Activated gamma-delta T cell treated with Interleukin-2 at 50 U/mL for 16 hours (primary cell): Measurements from ENCODE around the gene ZNF311.

Experiments
- DNase-seq: peaks from one replicate; pipeline ENCODE4 v3.0.0-alpha.2; 2020

Gene ZNF311

GRCh38 chr6:29005183-29005885, at the start of gene ZNF311:
Gene ZNF311, minus strand, starts transcription at chr6:29005315. Its CDS starts 1,361 bp downstream, at chr6:29003954.
- no peak for DNase-seq

DNA sequence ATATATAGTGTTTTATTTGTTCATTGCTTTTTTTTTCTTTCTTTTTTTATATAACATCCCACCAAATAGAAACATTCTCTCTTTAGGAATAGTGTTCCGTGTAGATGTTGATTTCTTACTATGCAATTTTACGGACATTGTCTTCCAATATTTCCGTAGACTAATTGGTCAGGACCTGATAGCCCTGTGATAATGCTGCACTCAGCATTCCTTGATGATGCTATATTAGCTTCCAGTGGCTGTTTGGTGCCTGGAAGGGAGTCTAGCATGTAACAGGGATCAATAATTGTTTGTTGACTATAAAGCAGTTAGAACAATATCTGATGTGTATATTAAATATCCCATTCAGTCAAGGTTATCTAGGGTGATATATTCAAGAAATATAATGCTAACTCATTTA, 46.6 kb upstream of the ZNF311 start:
- DNase-seq: no peak

DNA sequence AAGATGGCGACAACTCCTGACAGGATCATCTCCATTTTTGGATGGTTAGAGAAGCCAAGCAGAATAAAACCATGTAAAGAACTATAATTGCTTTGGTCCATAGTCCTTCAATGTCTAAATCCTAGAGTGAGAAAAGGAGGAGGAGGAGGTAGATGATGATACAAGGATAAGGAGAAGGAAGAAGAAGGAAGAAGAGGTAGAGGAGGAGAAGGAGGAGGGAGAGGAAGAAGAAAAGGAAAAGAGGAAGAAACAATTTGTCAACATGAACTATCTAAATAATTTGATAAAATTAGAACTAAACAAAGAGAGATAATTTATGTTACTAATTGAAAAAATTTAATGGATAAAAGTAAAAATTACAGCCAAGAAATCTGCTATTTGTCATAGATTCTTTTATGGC, 40.0 kb upstream of the ZNF311 start, which contains the start of gene OR2W1:
Gene OR2W1, minus strand, starts transcription at position 101 of the 400 bp plus-strand sequence. Its CDS starts 0 bp downstream, at position 101.
- no peak for DNase-seq

GRCh38 chr6:29035951-29036350, 30.8 kb upstream of the ZNF311 start:
- no peak for DNase-seq

DNA sequence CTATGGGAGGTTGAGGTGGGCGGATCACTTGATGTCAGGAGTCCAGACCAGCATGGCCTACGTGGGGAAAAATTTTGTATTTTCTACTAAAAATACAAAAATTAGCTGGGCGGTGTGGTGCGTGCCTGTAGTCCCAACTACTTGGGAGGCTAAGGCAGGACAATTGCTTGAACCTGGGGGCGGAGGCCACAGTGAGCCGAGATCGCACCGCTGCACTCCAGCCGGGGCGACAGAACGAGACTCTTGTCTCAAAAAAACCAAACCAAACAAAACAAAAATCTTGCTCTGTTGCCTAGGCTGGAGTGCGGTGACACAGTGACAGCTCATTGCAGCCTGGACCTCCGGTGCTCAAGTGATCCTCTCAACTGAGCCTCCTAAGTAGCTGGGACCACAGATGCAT, 23.7 kb upstream of the ZNF311 start:
- DNase-seq: no peak

- no peak for DNase-seq
Measured at GRCh38 chr6:29025927-29026585, 20.9 kb upstream of the ZNF311 start.

DNA sequence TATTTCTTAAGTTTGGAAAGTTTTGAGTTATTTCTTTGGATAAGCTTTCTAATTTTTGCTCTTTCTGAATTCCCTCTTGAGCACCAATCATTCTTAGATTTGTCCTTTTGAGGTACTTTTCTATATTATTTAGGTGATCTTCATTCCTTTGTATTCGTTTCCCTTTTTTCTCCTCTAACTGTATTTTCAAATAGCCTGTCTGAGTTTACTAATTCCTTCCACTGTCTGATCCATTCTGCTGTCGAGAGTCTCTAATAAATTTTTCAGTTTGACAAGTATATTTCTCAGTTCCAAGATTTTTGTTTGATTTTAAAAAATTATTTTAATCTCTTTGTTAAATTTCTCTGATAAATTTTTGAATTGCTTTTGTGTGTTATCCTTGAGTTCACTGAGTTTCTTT, 16.3 kb upstream of the ZNF311 start:
- DNase-seq: no peak

- no peak for DNase-seq
Measured at GRCh38 chr6:29019629-29020028, 14.5 kb upstream of the ZNF311 start.

DNA sequence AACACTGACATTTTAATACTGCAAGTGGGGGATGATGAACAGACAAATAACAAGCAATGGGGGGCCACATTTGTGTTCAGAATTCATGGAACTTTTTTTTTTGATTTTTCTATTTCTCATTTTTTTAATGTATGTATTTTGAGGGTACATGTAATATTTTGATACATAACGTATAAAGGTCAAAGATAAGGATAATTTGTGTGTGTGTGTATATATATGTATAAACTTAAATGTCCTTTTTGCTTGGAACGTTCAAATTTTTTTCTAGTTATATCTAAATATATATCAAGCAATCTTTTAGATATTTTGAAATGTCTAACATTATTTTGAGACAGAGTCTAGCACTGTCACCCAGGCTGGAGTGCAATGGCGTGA, 12.3 kb upstream of the ZNF311 start:
- no peak for DNase-seq

- DNase-seq: peak; percentile 85
Measured at GRCh38 chr6:29016559-29017427, 11.7 kb upstream of the ZNF311 start.

DNA sequence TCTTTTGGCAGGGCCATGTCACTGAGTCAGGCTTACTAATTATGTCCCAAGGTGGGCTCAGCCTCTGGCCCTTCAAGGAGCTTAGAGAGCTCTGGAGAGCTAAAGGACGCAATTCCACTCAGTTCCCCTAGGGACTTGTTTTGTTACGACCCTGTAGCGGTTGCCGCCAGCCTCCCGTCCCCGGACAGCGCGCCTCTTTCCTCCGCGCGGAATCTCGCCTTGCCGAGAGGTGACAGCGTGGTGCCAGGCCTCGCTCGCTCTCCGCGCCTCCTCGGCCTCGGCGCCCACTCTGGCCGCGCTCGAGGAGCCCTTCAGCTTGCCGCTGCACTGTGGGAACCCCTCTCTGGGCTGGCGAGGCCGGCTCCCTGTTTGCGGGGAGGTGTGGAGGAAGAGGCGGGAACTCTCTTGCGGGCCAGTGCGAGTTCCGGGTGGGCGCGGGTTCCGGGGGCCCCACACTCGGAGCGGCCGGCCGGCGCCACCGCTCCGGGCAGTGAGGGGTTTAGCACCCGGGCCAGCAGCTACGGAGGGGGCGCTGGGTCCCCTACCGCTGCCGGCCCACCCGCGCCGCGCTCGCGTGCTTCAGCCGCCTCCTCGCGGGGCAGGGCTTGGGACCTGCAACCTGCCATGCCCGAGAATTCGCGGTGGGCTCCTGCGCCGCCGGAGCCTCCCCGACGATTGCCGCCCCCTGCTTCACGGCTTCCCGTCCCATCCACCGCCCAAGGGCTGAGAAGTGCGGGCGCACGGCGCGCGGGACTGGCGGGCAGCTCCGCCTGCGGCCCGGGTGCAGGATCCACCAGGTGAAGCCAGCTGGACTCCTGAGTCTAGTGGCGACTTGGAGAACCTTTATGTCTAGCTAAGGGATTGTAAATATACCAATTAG, 9.9 kb upstream of the ZNF311 start:
- no peak for DNase-seq

- no peak for DNase-seq
Measured at GRCh38 chr6:29011276-29011734, 6.2 kb upstream of the ZNF311 start.

GRCh38 chr6:29009358-29009757, 4.2 kb upstream of the ZNF311 start:
- no peak for DNase-seq

DNA sequence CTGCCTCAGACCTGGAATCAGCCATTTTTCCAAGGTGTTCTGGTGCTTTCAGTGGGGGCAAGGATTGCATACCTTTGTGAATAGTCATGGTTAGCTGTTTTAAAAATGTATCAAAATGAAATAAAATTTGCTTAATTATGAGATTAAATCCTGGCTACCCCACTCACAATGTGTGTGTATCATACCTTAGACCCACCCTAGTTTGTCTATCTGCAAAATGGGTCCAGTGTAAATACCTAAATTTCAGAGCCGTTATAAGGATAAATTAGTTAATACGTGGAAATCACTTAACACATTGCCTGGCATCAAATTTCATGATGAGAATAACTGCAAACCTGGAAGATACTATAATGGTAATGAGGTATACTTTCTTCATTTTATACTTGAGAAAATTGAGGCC, 3.0 kb upstream of the ZNF311 start:
- DNase-seq: no peak

DNA sequence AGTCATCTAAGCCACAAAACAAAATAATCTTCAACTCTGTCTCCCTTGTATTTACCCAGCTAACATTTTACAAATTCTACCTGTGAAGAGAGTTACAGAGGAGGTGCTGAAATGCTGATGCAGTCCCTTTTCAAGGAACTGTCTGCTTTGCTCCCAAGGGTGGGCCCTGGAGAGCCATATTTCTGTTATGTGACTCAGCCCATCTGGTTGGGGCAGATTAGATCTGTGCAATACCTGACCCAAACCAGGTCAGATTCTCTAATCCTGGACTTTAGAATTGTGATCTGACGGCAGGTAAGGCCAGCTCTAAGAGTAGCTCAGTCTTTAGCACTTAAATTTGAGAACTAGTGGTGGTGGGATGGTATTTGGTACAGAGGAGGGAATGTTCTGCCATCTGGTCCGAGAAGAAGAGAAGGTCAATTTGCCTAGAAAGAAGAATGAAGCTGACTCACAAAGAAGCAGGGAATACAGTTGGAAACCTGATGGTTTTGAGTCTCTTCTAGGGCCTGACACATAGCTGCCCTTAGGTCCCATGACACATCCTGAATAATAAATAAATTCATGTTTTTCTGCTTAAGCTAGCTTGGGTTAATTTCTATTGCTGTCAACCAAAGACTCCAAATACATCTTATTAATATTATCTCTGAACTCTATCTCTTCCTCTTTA, 8.1 kb downstream of the ZNF311 start:
- DNase-seq: no peak

GRCh38 chr6:28995093-28995650, 9.9 kb downstream of the ZNF311 start:
- no peak for DNase-seq

GRCh38 chr6:28988536-28989311, 16.4 kb downstream of the ZNF311 start:
- DNase-seq: peak; percentile 59

DNA sequence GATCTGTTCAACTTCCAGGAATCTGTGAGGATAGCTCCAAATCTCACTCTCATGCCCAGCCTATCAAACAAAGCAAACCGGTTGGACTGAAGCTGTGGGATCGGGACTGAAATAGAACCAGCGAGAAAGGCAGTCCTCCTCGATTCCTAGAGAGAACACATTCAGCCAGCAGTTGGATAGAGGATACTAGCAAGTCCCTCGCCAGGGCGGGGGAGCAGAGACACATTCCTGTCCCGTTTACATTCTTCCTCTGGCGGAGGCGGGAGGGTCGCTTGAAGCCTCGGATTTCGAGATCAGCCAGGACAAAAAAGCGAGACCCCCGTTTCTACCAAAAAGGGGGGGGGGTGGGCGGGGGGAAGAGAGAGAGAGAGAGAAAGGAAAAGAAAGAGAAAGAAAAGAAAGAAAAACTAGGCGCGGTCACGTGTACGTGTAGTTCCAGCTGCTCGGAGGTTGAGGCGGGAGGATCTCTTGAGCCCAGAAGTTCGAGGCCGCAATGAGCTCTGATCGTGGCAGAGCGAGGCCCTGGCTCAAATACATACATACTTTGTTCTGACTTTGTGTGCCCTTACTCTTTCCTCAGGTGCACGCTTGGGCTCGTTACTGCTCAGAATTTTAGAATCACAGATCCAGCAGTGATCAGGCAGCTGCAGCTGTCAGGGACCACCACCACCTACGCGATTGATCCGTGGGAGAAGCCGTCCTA, 19.5 kb downstream of the ZNF311 start:
- no peak for DNase-seq

DNA sequence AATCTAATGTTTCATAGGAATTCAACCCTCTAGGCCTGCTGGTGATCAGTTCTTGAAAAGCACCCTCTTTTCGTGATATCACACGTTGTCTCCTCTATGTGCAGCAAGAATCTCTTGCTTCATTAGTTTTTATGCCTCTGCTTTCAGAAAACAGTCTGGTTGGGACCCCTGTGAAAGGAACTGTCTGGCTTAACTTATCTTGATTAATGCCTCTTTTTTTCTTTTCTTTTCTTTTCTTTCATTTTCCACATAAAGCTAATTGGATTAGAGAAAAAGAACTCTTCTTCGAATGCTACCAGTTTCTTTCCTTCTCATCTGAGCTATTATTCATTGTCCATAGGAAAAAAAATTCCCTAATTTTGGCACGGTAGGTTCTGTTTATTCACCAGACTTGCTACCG, 21.3 kb downstream of the ZNF311 start:
- DNase-seq: no peak
